Brain microvascular endothelial cell (primary cell): ENCODE measurements around the gene HPN.

ENCODE experiments used
- DNase-seq: peaks from one replicate; pipeline ENCODE4 v3.0.0-alpha.2; 2020
- H3K27ac ChIP-seq: fragments of 250-450 bp; sonication (Bioruptor Pico); 2 replicates; pipeline ENCODE4 v1.5.1; 2020; ENCODE audit warnings: mild to moderate bottlenecking, moderate library complexity
- H3K27me3 ChIP-seq: fragments of 250-450 bp; sonication (Bioruptor Pico); replicated peaks from 2 replicates; pipeline ENCODE4 v1.5.1; 2020; ENCODE audit warnings: mild to moderate bottlenecking
- H3K36me3 ChIP-seq: fragments of 250-450 bp; sonication (Bioruptor Pico); replicated peaks from 2 replicates; pipeline ENCODE4 v1.5.1; 2020; ENCODE audit warnings: mild to moderate bottlenecking
- H3K4me3 ChIP-seq: 2 replicates; pipeline ENCODE4 v1.5.1; 2011; ENCODE audit warnings: low read depth, mild to moderate bottlenecking, control low read depth, low read length, moderate library complexity
- CTCF ChIP-seq: IDR thresholded peaks from 2 replicates; pipeline ENCODE4 v1.5.1; 2011; ENCODE audit warnings: low read depth, mild to moderate bottlenecking, moderate library complexity, low read length, control low read depth, inconsistent platforms; ENCODE audit errors: missing control alignments
- in situ Hi-C: cut with HindIII; loops from 2 replicates; pipeline ENCODE4 v1.10.0; 2017; ENCODE audit warnings: low sequenced_read_pairs, low pct_ligation_motif_present

The HPN gene

GRCh38 chr19:35068941-35069634, 27.6 kb downstream of the HPN start:
- Histone ChIP-seq H3K4me3 (no peak overlapping the region), H3K36me3 (no peaks in the 10 kb centered on the region), H3K27me3 (no peaks in the 10 kb centered on the region), H3K27ac (no peak overlapping the region)
- no peak for DNase-seq
- in situ Hi-C loops = no loop called here
- no peak for TF ChIP-seq CTCF

GRCh38 chr19:35069696-35070095, 28.2 kb downstream of the HPN start:
- Histone ChIP-seq H3K27me3 (no peaks in the 10 kb centered on the region), H3K27ac (no peak overlapping the region), H3K36me3 (no peaks in the 10 kb centered on the region), H3K4me3 (no peak overlapping the region)
- no peak for TF ChIP-seq CTCF
- DNase-seq = no peak
- in situ Hi-C loops = no loop called here

GRCh38 chr19:35070471-35070870, 28.9 kb downstream of the HPN start:
- Histone ChIP-seq H3K36me3 (no peaks in the 10 kb centered on the region), H3K4me3 (no peak overlapping the region), H3K27me3 (no peaks in the 10 kb centered on the region), H3K27ac (no peak overlapping the region)
- no peak for DNase-seq
- in situ Hi-C loops = no loop called here
- no peak for TF ChIP-seq CTCF

- Histone ChIP-seq H3K36me3 (no peaks in the 10 kb centered on the region), H3K4me3 (no peak overlapping the region), H3K27me3 (no peaks in the 10 kb centered on the region), H3K27ac (no peak overlapping the region)
- no peak for DNase-seq
- no peak for TF ChIP-seq CTCF
- in situ Hi-C loops = no loop called here
Measured at GRCh38 chr19:35073516-35073915, 32.0 kb downstream of the HPN start.

GRCh38 chr19:35073941-35074340, 32.4 kb downstream of the HPN start:
- Histone ChIP-seq H3K27ac (no peak overlapping the region), H3K36me3 (no peaks in the 10 kb centered on the region), H3K4me3 (no peak overlapping the region), H3K27me3 (no peaks in the 10 kb centered on the region)
- in situ Hi-C loops = no loop called here
- TF ChIP-seq CTCF = no peak
- no peak for DNase-seq

- Histone ChIP-seq H3K36me3 (no peaks in the 10 kb centered on the region), H3K4me3 (no peak overlapping the region), H3K27me3 (no peaks in the 10 kb centered on the region), H3K27ac (no peak overlapping the region)
- in situ Hi-C loops = no loop called here
- no peak for DNase-seq
- TF ChIP-seq CTCF = no peak
Measured at GRCh38 chr19:35074426-35075201, 33.1 kb downstream of the HPN start.
